HL-60 (cell line): ENCODE data around the gene ENTPD6.

Experiments used
- DNase-seq, 2 experiments: peaks; one replicate each; pipeline ENCODE4 v3.0.0-alpha.2; 2010 to 2020; ENCODE audit warnings: low read depth in 1 of 2, low spot score in 1 of 2
- H3K27ac ChIP-seq: fragments of 250-450 bp; sonication (Bioruptor Pico); replicated peaks from 2 replicates; pipeline ENCODE4 v1.5.1; 2020; ENCODE audit warnings: mild to moderate bottlenecking, moderate library complexity
- H3K27me3 ChIP-seq: fragments of 250-450 bp; sonication (Bioruptor Pico); 2 replicates; pipeline ENCODE4 v1.5.1; 2021; ENCODE audit warnings: mild to moderate bottlenecking, moderate library complexity; ENCODE audit not compliant: insufficient read depth, poor library complexity, severe bottlenecking
- H3K4me3 ChIP-seq: replicated peaks from 2 replicates; pipeline ENCODE4 v1.5.1; 2011; ENCODE audit warnings: mild to moderate bottlenecking, control low read depth, low read length; ENCODE audit not compliant: insufficient read depth
- CTCF ChIP-seq: IDR thresholded peaks from one replicate; pipeline ENCODE4 v1.5.1; 2011; ENCODE audit warnings: low read length, control low read depth, inconsistent platforms; ENCODE audit not compliant: insufficient read depth
- GABPA ChIP-seq: IDR thresholded peaks from 2 replicates; pipeline ENCODE4 v1.6.1; 2012; ENCODE audit warnings: low read depth
- POLR2AphosphoS5 ChIP-seq: IDR thresholded peaks from 2 replicates; pipeline ENCODE4 v1.6.1; 2012; ENCODE audit warnings: low read depth
- SPI1 ChIP-seq: IDR thresholded peaks from 2 replicates; pipeline ENCODE4 v1.6.1; 2012; ENCODE audit warnings: low read depth, mild to moderate bottlenecking, borderline replicate concordance
- TF ChIP-seq, protein P1 (sequence below): IDR thresholded peaks from 2 replicates; pipeline ENCODE4 v1.6.1; 2012; ENCODE audit warnings: low read depth; ENCODE audit not compliant: insufficient replicate concordance

ENTPD6 gene

GRCh38 chr20:25209400-25209799 is 13.9 kb downstream of the ENTPD6 start:
- H3K4me3 ChIP-seq, result no peak overlapping the region
- TF ChIP-seq, protein P1, sequence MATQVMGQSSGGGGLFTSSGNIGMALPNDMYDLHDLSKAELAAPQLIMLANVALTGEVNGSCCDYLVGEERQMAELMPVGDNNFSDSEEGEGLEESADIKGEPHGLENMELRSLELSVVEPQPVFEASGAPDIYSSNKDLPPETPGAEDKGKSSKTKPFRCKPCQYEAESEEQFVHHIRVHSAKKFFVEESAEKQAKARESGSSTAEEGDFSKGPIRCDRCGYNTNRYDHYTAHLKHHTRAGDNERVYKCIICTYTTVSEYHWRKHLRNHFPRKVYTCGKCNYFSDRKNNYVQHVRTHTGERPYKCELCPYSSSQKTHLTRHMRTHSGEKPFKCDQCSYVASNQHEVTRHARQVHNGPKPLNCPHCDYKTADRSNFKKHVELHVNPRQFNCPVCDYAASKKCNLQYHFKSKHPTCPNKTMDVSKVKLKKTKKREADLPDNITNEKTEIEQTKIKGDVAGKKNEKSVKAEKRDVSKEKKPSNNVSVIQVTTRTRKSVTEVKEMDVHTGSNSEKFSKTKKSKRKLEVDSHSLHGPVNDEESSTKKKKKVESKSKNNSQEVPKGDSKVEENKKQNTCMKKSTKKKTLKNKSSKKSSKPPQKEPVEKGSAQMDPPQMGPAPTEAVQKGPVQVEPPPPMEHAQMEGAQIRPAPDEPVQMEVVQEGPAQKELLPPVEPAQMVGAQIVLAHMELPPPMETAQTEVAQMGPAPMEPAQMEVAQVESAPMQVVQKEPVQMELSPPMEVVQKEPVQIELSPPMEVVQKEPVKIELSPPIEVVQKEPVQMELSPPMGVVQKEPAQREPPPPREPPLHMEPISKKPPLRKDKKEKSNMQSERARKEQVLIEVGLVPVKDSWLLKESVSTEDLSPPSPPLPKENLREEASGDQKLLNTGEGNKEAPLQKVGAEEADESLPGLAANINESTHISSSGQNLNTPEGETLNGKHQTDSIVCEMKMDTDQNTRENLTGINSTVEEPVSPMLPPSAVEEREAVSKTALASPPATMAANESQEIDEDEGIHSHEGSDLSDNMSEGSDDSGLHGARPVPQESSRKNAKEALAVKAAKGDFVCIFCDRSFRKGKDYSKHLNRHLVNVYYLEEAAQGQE, result no peak
- TF ChIP-seq CTCF (no peak), SPI1 (no peak)
- H3K27me3 ChIP-seq, result no peaks in the 10 kb centered on the region
- no peak overlapping the region for H3K27ac ChIP-seq
- DNase-seq, result no peak

DNA sequence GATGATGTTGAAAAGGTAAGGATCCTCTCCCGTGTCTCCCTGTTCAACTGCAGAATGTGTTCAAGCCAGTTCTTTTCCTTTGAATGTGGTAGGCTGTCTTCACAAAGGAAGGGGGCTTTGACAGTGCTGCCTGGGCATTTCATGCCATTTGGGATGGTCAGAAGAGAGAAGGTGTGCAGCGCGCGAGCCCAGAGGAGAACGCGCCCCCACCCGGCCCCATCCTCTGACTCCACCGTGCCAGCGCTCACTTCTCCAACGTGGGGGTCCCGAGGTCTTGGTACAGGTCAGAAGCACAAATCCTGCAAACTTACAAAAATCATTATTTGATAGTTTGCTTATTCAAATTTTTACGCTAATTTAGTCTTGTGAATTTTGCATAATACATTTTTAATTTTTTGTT is 14.4 kb downstream of the ENTPD6 start:
- Histone ChIP-seq H3K4me3 (no peak overlapping the region), H3K27ac (no peak overlapping the region), H3K27me3 (no peaks in the 10 kb centered on the region)
- no peak for DNase-seq
- TF ChIP-seq SPI1 (no peak), POLR2AphosphoS5 (no peak), CTCF (no peak), GABPA (no peak)
- TF ChIP-seq, protein P1, result no peak

DNA sequence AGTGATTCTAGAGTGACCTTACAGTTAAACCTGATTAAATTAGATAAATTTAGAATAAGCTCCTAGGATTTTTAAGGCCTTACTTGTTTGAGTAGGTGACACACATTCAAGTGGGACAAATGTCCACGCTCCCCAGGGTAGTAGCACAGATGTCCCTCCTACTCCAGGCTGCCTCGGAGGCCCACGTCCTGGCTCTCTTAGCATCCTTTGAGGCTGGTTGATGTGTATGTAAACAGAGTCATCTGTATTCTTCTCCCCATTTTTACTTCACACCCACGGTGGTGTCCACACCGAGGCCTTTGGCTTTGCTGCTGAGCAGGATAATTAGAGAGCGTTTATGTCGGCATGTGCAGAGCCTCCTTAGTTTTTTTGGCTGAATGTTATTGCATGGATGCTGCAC is 15.8 kb downstream of the ENTPD6 start:
- DNase-seq, result no peak
- no peak overlapping the region for H3K4me3 ChIP-seq
- no peaks in the 10 kb centered on the region for H3K27me3 ChIP-seq
- no peak for TF ChIP-seq POLR2AphosphoS5
- no peak for TF ChIP-seq SPI1
- TF ChIP-seq GABPA, result no peak
- TF ChIP-seq CTCF, result no peak
- TF ChIP-seq, protein P1, result no peak
- no peak overlapping the region for H3K27ac ChIP-seq
